ENCODE measurements around the gene CCDC102A.

- TF ChIP-seq CTCF (IDR thresholded peaks at IDR 0.05) (no peak), POLR2A (IDR thresholded peaks at IDR 0.05) (no peak), POLR2AphosphoS5 (IDR thresholded peaks at IDR 0.05) (no peak)
Observed at GRCh38 chr16:57482845-57483545, 53.4 kb downstream of the CCDC102A start.
